ENCODE data around the gene EXOC6B.

The EXOC6B gene

GRCh38 chr2:72825257-72826155, at the start of gene EXOC6B:
Gene EXOC6B (minus strand): TSS chr2:72826033.
- peak; percentile 87 for DNase-seq

DNA sequence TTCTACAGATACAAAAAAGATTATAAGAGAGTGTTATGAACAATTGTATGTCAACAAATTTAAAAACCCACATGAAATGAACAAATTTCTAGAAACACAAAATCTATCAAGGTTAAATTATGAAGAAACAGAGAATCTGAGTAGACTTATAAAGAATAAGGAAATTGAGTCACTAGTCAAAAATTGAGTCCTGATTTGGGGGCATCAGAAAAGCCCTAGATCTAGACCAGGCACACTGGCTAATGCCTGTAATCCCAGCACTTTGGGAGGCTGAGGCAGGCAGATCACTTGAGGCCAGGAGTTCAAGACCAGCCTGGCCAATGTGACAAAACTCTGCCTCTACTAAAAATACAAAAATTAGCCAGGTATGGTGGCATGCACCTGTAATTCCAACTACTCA, 46.0 kb upstream of the EXOC6B start:
- DNase-seq: no peak

DNA sequence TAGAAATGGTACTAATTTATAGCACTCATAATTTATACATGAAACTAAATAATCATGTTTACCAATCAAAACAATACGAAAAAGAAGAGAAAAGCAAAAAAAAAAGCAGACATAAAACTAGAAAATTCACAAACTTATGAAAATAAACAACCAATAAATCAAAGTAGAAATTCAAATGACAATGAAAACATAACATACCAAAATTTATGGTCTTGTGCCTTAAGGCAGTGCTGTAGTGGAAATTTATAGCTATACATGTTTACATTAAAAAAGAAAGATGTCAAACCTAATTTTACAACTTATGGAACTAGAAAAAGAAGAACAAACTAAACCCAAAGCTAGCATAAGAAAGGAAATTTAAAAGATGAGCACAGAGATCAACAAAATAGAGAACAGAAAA, 45.2 kb upstream of the EXOC6B start:
- DNase-seq: no peak

DNA sequence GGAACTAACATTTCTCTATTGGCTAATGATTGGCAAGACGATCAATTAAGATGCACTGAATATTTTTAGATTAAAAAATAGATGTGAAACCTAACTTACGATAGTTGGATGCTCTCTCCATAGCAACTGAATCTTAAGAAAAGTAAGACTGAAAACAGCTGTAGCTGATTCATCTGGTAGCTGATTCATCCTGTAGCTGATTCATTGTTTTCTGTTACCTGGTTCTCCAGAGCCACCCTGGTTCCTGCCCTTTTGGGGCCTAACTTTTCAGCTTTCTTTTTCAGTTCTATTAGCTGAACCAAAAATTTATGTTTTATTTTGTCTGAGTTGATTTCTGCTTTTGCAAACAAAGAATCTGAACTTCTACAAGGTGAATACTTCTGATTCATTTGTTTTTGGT, 38.7 kb upstream of the EXOC6B start:
- DNase-seq: no peak

GRCh38 chr2:72863046-72863445, 37.2 kb upstream of the EXOC6B start:
- no peak for DNase-seq

GRCh38 chr2:72862239-72862988, 36.6 kb upstream of the EXOC6B start:
- peak; percentile 86 for DNase-seq

DNA sequence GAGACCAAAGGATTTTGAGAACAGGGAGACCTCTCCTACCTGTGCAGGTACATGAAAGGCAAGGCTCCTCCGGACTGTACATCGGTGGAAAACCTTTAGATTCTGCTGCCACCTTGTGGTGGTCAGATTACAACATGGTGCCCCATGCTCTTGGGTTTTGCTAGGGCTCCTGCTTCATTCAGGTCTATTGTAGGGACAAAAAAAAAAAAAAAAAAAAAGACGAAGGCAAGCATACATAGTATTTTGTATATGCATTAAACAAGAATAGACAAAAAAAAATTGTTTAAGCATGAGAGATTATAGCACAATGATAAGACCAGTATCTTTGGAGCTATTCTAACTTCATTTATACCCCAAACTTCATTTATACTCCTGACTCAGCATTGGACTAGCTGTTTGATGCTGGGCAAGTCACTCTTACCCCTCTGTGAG, 34.0 kb upstream of the EXOC6B start:
- DNase-seq: peak; percentile 49

DNA sequence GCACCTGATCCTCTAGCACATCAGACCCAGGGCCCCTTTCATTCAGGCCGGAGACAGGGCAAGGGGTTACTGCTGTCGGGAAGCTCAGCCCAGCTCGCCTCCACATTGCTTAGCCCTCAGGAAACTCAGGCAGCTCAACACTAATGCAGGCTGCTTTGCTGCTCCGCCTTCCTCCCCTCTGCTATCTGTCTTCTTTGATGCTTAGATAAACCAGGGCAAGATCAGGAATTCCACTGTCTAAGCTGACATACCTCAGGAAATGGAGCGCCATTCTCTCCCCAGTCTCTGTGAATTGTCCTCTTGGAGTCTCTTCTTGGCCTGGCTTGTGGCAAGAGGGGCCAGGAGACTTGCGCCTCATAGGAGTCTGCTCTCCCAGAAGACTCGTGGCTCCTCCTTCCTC, 25.5 kb upstream of the EXOC6B start:
- DNase-seq: no peak

DNA sequence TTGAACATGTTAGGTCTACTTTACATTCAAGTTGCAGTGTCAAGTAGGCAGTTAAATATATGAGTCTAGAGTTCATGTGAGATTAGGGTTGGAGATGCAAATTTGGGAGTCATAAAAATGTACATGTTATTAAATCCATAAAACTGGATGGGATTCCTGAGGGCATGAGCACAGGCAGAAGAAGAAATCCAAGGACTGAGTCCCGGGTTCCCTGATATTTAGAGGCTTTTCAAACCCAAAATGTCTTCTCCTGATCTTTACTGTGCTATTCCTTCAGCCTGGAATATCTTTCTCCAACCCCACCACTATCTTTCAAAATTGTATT, 23.3 kb upstream of the EXOC6B start:
- DNase-seq: no peak

DNA sequence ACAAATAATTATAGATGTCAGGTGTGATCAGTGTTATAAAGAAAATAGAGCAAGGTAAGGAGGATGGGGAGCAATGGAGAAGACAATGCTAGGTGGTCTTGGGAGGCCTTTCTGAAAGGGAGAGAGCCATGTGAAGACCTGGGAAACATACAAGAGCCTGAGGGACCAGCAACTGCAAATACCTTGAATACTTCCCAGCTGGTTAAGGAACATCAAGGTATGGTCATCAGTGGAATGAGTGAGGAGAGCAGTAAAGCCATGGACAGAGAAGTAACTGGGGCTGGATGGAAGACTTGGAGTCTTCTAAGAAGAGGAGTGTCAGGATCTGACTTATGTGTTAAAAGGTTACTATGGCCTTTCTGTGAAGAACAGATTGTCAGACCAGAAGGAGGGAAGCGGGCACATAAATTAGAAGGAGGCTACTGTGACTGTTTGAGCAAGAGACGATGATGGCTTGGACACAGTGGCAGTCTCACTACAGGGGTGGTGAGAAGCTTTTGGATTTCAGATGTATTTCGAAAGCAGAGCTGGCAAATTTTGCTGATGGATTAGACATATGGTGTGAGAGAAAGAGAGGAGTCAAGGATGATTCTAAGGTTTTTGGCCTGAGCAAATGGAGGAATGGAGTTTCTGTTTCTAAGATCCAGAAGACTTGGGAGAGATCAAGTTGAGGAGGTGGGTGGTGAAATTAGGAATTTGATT, 22.8 kb upstream of the EXOC6B start:
- no peak for DNase-seq

GRCh38 chr2:72847534-72848315, 21.9 kb upstream of the EXOC6B start:
- no peak for DNase-seq

- no peak for DNase-seq
Observed at GRCh38 chr2:72846171-72847095, 20.6 kb upstream of the EXOC6B start.

GRCh38 chr2:72843301-72843700, 17.5 kb upstream of the EXOC6B start:
- DNase-seq: no peak

DNA sequence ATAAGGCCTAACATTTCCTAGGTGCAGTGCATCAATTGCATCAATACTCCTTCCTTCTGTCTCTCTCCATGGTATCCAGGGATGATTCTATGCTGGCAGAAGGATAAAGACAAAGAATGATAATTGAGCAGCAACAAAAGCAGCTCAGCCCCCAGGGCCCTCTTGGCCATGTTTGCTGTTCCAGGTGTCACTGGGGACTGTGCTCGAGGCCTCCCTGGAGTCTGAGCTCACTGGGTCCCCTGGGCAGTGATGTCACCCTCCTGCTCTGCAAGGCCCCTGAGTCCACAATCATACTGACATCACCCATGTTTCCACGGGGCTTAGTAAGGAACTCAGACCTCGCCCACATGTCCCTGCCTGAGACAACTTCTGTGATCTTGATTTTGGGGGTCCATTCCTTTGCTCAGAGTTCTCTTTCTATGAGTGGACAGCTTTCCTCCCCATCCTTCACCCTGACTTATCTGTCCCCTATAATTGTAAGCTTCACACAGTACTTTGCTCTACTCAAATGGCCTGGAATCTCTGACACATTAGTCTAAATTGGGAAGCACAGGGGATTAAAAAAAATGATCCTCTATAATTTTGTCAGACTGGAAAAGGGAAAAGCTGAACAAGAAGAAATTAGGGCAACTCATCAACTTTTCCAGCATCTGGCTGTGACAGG, 15.8 kb upstream of the EXOC6B start:
- DNase-seq: no peak

GRCh38 chr2:72840066-72840465, 14.2 kb upstream of the EXOC6B start:
- no peak for DNase-seq

GRCh38 chr2:72837171-72837570, 11.3 kb upstream of the EXOC6B start:
- no peak for DNase-seq

GRCh38 chr2:72835403-72835802, 9.6 kb upstream of the EXOC6B start:
- DNase-seq: no peak

- no peak for DNase-seq
Observed at GRCh38 chr2:72834596-72834995, 8.8 kb upstream of the EXOC6B start.

DNA sequence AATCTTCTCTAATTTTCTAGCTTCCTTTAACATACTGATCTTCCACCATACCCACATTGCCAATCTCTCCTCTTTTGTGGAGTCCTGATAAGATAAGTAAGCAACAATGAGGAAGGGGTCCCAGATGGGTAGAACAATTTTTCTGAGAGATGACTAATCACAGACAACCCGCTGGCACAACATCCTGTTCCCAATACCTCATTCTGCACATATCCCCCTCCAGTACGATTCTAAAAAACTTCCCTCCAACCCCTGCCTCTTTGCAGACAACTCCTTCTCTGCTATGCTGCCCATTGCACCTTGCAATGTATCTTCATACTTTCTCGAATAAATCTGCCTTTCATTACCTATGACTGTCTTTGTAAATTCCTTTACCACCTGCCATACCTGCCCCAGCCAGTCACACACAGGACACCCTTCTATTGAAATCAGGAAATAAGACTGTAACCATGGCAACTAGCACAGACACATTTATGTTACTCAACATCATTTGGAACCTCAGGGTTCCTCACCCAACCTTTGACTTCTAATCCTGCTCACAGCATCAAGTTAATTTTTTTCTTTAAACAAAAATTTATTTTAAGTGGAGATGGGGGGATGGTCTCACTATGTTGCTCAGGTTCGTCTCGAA, 7.4 kb upstream of the EXOC6B start:
- DNase-seq: no peak

DNA sequence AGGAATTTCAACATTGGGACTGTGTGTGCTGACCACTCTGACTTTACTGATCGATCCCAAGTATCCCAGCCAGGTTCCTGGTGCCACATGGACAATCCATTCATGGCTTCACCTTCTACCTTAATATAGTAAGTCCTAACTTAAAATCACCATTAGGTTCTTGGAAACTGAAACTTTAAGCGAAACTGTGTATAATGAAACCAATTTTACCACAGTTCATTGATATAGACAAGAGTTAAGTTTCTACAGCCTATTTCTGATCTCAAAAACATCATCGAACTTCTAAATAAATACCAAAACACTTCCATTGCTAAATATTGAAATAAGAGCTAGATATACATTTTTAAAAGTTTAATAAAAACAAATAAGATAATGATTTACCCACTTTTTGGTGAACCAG, 4.4 kb upstream of the EXOC6B start:
- no peak for DNase-seq
